Measurements from ENCODE around the gene ARSD.
"Not testable (repeated sequence)": the region's sequence is repeated elsewhere in the genome, so short reads cannot be mapped to it uniquely, and the experiment has no call there.

DNA sequence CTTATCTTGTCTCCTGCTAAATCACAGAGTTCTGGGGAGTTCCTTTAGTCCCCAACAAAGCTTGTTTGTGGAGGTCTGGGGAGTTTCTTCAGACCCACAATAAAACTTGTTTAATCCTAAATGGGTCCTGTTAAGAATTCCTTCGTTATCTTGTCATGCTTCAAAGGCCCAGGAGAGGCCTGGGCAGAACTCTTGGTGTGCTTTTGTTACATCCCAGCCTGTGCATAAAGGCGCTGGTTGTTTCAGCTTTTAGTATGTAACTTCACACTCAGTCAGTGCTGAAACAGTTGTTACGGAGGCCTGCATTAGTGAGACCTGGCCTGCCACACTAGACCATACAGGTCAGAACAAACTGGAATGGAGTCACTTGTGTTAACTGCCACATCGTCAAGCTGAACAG is 2.9 kb downstream of the ARSD start:
- TF ChIP-seq, protein P1, sequence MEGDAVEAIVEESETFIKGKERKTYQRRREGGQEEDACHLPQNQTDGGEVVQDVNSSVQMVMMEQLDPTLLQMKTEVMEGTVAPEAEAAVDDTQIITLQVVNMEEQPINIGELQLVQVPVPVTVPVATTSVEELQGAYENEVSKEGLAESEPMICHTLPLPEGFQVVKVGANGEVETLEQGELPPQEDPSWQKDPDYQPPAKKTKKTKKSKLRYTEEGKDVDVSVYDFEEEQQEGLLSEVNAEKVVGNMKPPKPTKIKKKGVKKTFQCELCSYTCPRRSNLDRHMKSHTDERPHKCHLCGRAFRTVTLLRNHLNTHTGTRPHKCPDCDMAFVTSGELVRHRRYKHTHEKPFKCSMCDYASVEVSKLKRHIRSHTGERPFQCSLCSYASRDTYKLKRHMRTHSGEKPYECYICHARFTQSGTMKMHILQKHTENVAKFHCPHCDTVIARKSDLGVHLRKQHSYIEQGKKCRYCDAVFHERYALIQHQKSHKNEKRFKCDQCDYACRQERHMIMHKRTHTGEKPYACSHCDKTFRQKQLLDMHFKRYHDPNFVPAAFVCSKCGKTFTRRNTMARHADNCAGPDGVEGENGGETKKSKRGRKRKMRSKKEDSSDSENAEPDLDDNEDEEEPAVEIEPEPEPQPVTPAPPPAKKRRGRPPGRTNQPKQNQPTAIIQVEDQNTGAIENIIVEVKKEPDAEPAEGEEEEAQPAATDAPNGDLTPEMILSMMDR (IDR thresholded peaks at IDR 0.05; ENCODE audit: borderline replicate concordance, extremely low read depth, low read length, poor library complexity, severe bottlenecking): not testable (repeated sequence)
- TF ChIP-seq EZH2 (IDR thresholded peaks at IDR 0.05; ENCODE audit: borderline replicate concordance, low read depth, low read length, severe bottlenecking): not testable (repeated sequence)

All from DND-41 (cell line).